ENCODE results near the gene MXI1. TPM values are rescaled to one million over a fixed set of nuclear protein-coding genes. Genes with fewer than 3 reads are reported as not detected.

Gene MXI1
- total and polyA plus RNA-seq, 2 donors (not counting 1 experiment from before 2014, with no cell fraction given), result 12.0 to 32.4 TPM

DNA sequence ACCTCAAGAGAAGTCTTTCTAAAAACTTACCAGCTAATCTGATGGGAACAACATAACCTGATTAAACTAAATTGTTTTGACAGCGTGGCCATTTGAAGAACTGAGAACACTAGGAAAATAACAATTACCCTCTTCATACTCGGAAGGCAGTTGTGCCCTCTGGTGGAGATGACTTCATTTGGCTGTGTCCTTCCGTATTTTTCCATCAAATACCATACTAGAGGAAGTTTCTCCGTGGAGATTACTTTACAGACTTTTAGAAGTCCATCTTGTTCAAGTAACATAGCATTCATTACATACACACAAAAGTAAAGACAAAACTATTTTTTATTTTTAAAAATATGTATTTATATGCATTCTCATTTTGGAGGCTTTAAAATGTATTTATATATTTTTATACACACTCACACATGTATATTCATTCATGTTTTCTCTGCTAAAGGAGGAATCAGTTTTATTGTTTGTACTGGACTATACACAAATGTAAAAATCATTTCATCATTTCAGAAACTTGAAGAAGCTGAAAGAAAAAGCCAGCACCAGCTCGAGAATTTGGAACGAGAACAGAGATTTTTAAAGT is 72.1 kb downstream of the MXI1 start:
- DNase-seq, result peak; percentile 79
- WGBS (ENCODE audit: insufficient coverage), result 100% methylated on average over 2 of the region's 6 CpGs
- Mint-ChIP-seq H3K4me3 (peak overlapping the region; percentile 26), H3K4me1 (peaks cover 21% of the 10 kb centered on the region), H3K27me3 (no peaks in the 10 kb centered on the region), H3K9me3 (ENCODE audit: insufficient read depth) (no peaks in the 10 kb centered on the region), H3K27ac (no peak overlapping the region)
- CTCF ChIA-PET, result interaction anchor here (0.5 to 3.6 kb wide), 39 partner anchors 12 to 694 kb away, joined by 3 to 98 read pairs (median 5); partner anchors contain the start of gene SMNDC1
- Histone ChIP-seq H3K4me3 (ENCODE audit: control extremely low read depth in 1 of 5, extremely low read depth in 1 of 5, insufficient read depth in 1 of 5, low read depth in 2 of 5, low read length in 4 of 5) (peak overlapping the region in 1 of 5 experiments; percentile 38), H3K4me2 (replicated peaks; ENCODE audit: low read depth, low read length, poor library complexity, severe bottlenecking) (peak overlapping the region; percentile 43), H3K79me2 (ENCODE audit: control insufficient read depth, insufficient read depth, low read length) (no peaks in the 10 kb centered on the region), H3K27me3 (replicated peaks in 1 of 4; ENCODE audit: control extremely low read depth in 1 of 4, control insufficient read depth in 3 of 4, insufficient read depth in 4 of 4, low read length in 3 of 4) (no peaks in the 10 kb centered on the region), H3K27ac (ENCODE audit: low read length in 2 of 2) (no peak overlapping the region), H2AFZ (ENCODE audit: insufficient read depth, low read depth, low read length, poor library complexity, severe bottlenecking) (peak overlapping the region; percentile 14), H4K20me1 (ENCODE audit: control insufficient read depth, insufficient read depth, low read length, poor library complexity, severe bottlenecking) (peaks cover 8% of the 10 kb centered on the region), H3K9me3 (ENCODE audit: control extremely low read depth in 1 of 3, control insufficient read depth in 2 of 3, insufficient read depth in 1 of 3, low read length in 2 of 3) (no peaks in the 10 kb centered on the region), H3K9ac (ENCODE audit: low read length) (peak overlapping the region; percentile 34), H3K4me1 (ENCODE audit: control insufficient read depth in 2 of 2, insufficient read depth in 2 of 2, low read length in 2 of 2) (peaks cover 11 to 17% of the 10 kb centered on the region in 2 donors), H3K36me3 (replicated peaks in 1 of 2; ENCODE audit: control extremely low read depth in 1 of 2, control insufficient read depth in 1 of 2, extremely low read depth in 1 of 2, insufficient read depth in 2 of 2, low read length in 1 of 2) (peaks cover 0 to 7% of the 10 kb centered on the region in 2 experiments)
- ATAC-seq (ENCODE audit: low read depth), result peak; percentile 68
- TF ChIP-seq, protein P1, sequence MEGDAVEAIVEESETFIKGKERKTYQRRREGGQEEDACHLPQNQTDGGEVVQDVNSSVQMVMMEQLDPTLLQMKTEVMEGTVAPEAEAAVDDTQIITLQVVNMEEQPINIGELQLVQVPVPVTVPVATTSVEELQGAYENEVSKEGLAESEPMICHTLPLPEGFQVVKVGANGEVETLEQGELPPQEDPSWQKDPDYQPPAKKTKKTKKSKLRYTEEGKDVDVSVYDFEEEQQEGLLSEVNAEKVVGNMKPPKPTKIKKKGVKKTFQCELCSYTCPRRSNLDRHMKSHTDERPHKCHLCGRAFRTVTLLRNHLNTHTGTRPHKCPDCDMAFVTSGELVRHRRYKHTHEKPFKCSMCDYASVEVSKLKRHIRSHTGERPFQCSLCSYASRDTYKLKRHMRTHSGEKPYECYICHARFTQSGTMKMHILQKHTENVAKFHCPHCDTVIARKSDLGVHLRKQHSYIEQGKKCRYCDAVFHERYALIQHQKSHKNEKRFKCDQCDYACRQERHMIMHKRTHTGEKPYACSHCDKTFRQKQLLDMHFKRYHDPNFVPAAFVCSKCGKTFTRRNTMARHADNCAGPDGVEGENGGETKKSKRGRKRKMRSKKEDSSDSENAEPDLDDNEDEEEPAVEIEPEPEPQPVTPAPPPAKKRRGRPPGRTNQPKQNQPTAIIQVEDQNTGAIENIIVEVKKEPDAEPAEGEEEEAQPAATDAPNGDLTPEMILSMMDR (IDR thresholded peaks at IDR 0.05), result peak; percentile 84
- no peak for TF ChIP-seq EZH2 (IDR thresholded peaks at IDR 0.05; ENCODE audit: borderline replicate concordance, insufficient read depth, low read depth, low read length, poor library complexity, severe bottlenecking)
- POLR2A ChIA-PET, result interaction anchor here (1.2 kb wide), 1 partner anchor 71 kb away, joined by 3 read pairs; no protein-coding TSS in a partner anchor
- intact Hi-C loops (cut with micrococcal nuclease), result loop anchor here (1.0 to 2.0 kb wide), 4 partner anchors 52 to 395 kb away; no protein-coding TSS in a partner anchor

DNA sequence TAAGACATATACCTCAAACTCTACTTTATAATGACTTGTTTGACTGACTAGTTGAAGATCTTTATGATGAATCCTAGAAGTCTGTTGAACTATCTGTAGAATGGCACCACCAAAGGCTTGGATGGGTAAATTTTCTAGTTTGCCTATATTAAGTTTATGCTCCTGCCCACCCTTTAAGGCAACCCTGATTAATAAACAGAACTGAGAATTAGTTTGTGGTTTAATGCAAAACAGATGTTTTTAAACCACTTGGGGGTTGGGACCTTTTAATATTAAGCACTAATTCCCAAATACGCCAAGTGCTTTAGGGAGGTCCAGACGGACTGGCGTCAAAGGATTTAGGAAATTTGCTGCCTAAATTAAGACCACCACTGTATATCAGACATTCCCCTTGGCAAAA is 76.9 kb downstream of the MXI1 start:
- H3K4me3 Mint-ChIP-seq, result no peak overlapping the region
- ChIA-PET POLR2A (no interaction called here), CTCF (interaction anchor here (1.1 to 3.0 kb wide), 3 partner anchors 144 to 148 kb away, joined by 3 to 16 read pairs (median 3); no protein-coding TSS in a partner anchor)
- WGBS (ENCODE audit: insufficient coverage), result 100% methylated on average over 1 of the region's 3 CpGs
- peaks cover 13% of the 10 kb centered on the region for H3K4me1 Mint-ChIP-seq
- ATAC-seq (ENCODE audit: low read depth), result no peak
- DNase-seq, result peak; percentile 15
- no peak overlapping the region for H3K4me2 ChIP-seq (replicated peaks; ENCODE audit: low read depth, low read length, poor library complexity, severe bottlenecking)
- H3K9ac ChIP-seq (ENCODE audit: low read length), result no peak overlapping the region
- peaks cover 2 to 7% of the 10 kb centered on the region in 2 donors for H3K4me1 ChIP-seq (ENCODE audit: control insufficient read depth in 2 of 2, insufficient read depth in 2 of 2, low read length in 2 of 2)
- H2AFZ ChIP-seq (ENCODE audit: insufficient read depth, low read depth, low read length, poor library complexity, severe bottlenecking), result no peak overlapping the region
- TF ChIP-seq EZH2 (IDR thresholded peaks at IDR 0.05; ENCODE audit: borderline replicate concordance, insufficient read depth, low read depth, low read length, poor library complexity, severe bottlenecking), result no peak
- TF ChIP-seq, protein P1 (IDR thresholded peaks at IDR 0.05), result no peak
- H3K9me3 ChIP-seq (ENCODE audit: control extremely low read depth in 1 of 3, control insufficient read depth in 2 of 3, insufficient read depth in 1 of 3, low read length in 2 of 3), result no peaks in the 10 kb centered on the region
- H3K9me3 Mint-ChIP-seq (ENCODE audit: insufficient read depth), result no peaks in the 10 kb centered on the region
- H3K79me2 ChIP-seq (ENCODE audit: control insufficient read depth, insufficient read depth, low read length), result no peaks in the 10 kb centered on the region
- no peak overlapping the region for H3K27ac ChIP-seq (ENCODE audit: low read length in 2 of 2)
- intact Hi-C loops (cut with micrococcal nuclease), result no loop called here
- no peak overlapping the region for H3K4me3 ChIP-seq (ENCODE audit: control extremely low read depth in 1 of 5, extremely low read depth in 1 of 5, insufficient read depth in 1 of 5, low read depth in 2 of 5, low read length in 4 of 5)
- no peaks in the 10 kb centered on the region for H3K27me3 Mint-ChIP-seq
- H4K20me1 ChIP-seq (ENCODE audit: control insufficient read depth, insufficient read depth, low read length, poor library complexity, severe bottlenecking), result no peaks in the 10 kb centered on the region
- H3K36me3 ChIP-seq (replicated peaks in 1 of 2; ENCODE audit: control extremely low read depth in 1 of 2, control insufficient read depth in 1 of 2, extremely low read depth in 1 of 2, insufficient read depth in 2 of 2, low read length in 1 of 2), result peaks cover 0 to 10% of the 10 kb centered on the region in 2 experiments
- no peak overlapping the region for H3K27ac Mint-ChIP-seq
- no peaks in the 10 kb centered on the region for H3K27me3 ChIP-seq (replicated peaks in 1 of 4; ENCODE audit: control extremely low read depth in 1 of 4, control insufficient read depth in 3 of 4, insufficient read depth in 4 of 4, low read length in 3 of 4)
